IPS-11a (cell line): ENCODE results near the gene CFAP74.

Source experiments
- H3K4me3 ChIP-seq: one replicate; pipeline ENCODE4 v1.5.1; 2013; ENCODE audit warnings: low read depth, low read length, control low read depth

Gene CFAP74

GRCh38 chr1:2042830-2043773 is 39.5 kb upstream of the CFAP74 start:
- no peak overlapping the region for H3K4me3 ChIP-seq

GRCh38 chr1:2041887-2042286 is 38.3 kb upstream of the CFAP74 start:
- no peak overlapping the region for H3K4me3 ChIP-seq

- H3K4me3 ChIP-seq: no peak overlapping the region
Observed at GRCh38 chr1:2041305-2041704, 37.7 kb upstream of the CFAP74 start.

- H3K4me3 ChIP-seq: no peak overlapping the region
Observed at GRCh38 chr1:2039251-2039650, 35.7 kb upstream of the CFAP74 start.

GRCh38 chr1:2038229-2038628 is 34.6 kb upstream of the CFAP74 start:
- H3K4me3 ChIP-seq: no peak overlapping the region

GRCh38 chr1:2037314-2037979 is 33.9 kb upstream of the CFAP74 start:
- no peak overlapping the region for H3K4me3 ChIP-seq

GRCh38 chr1:2036287-2036686 is 32.7 kb upstream of the CFAP74 start:
- no peak overlapping the region for H3K4me3 ChIP-seq

- H3K4me3 ChIP-seq: no peak overlapping the region
Observed at GRCh38 chr1:2033165-2033564, 29.6 kb upstream of the CFAP74 start.

GRCh38 chr1:2032737-2033136 is 29.2 kb upstream of the CFAP74 start:
- no peak overlapping the region for H3K4me3 ChIP-seq

GRCh38 chr1:2031546-2032540 is 28.3 kb upstream of the CFAP74 start:
- H3K4me3 ChIP-seq: no peak overlapping the region

- no peak overlapping the region for H3K4me3 ChIP-seq
Observed at GRCh38 chr1:2030076-2030871, 26.7 kb upstream of the CFAP74 start.

- no peak overlapping the region for H3K4me3 ChIP-seq
Observed at GRCh38 chr1:2029561-2029960, 26.0 kb upstream of the CFAP74 start.

GRCh38 chr1:2028870-2029560 is 25.4 kb upstream of the CFAP74 start:
- no peak overlapping the region for H3K4me3 ChIP-seq

GRCh38 chr1:2027961-2028583 is 24.5 kb upstream of the CFAP74 start:
- H3K4me3 ChIP-seq: no peak overlapping the region

GRCh38 chr1:2025491-2025981 is 21.9 kb upstream of the CFAP74 start:
- no peak overlapping the region for H3K4me3 ChIP-seq

GRCh38 chr1:2024887-2025286 is 21.3 kb upstream of the CFAP74 start:
- H3K4me3 ChIP-seq: no peak overlapping the region

GRCh38 chr1:2024451-2024850 is 20.9 kb upstream of the CFAP74 start:
- H3K4me3 ChIP-seq: no peak overlapping the region

- no peak overlapping the region for H3K4me3 ChIP-seq
Observed at GRCh38 chr1:2023187-2023586, 19.6 kb upstream of the CFAP74 start.
